HepG2 (cell line): ENCODE data around the gene ZNF770. TPM values are rescaled to one million over a fixed set of nuclear protein-coding genes. Genes with fewer than 3 reads are reported as not detected.

Source experiments
- AKAP8 ChIP-seq: sonication (generic); formaldehyde crosslinking; IDR thresholded peaks from 2 replicates; pipeline ENCODE4 v1.5.1; 2020; ENCODE audit warnings: mild to moderate bottlenecking, missing genetic modification reagents
- ATAD3A ChIP-seq: sonication (generic); formaldehyde crosslinking; IDR thresholded peaks from 2 replicates; pipeline ENCODE4 v1.4.0; 2020; ENCODE audit warnings: missing genetic modification reagents
- CHD2 ChIP-seq: IDR thresholded peaks from 2 replicates; pipeline ENCODE4 v1.6.1; 2011; ENCODE audit warnings: low read depth, low read length, improper control_type of control experiment
- EED ChIP-seq: sonication (generic); formaldehyde crosslinking; IDR thresholded peaks from 2 replicates; pipeline ENCODE4 v1.5.0; 2020; ENCODE audit warnings: mild to moderate bottlenecking, missing genetic modification reagents
- FOXO1 ChIP-seq: sonication (generic); formaldehyde crosslinking; IDR thresholded peaks from 2 replicates; pipeline ENCODE4 v1.4.0; 2020; ENCODE audit warnings: missing genetic modification reagents
- FOXO4 ChIP-seq: sonication (generic); formaldehyde crosslinking; conservative IDR thresholded peaks from 2 replicates; pipeline ENCODE4 v1.8.1; 2023; ENCODE audit warnings: missing genetic modification reagents
- GFI1 ChIP-seq: sonication (generic); formaldehyde crosslinking; IDR thresholded peaks from 2 replicates; pipeline ENCODE4 v1.5.0; 2020; ENCODE audit warnings: missing genetic modification reagents, mild to moderate bottlenecking, borderline replicate concordance
- IRF2 ChIP-seq: IDR thresholded peaks from 2 replicates; pipeline ENCODE4 v1.6.1; 2018; ENCODE audit warnings: missing genetic modification reagents, missing compliant biosample characterization
- JDP2 ChIP-seq: sonication (generic); formaldehyde crosslinking; IDR thresholded peaks from 2 replicates; pipeline ENCODE4 v1.8.1; 2022; ENCODE audit warnings: missing genetic modification reagents, borderline replicate concordance
- MAZ ChIP-seq, 2 experiments: sonication (generic) in 1 of 2; formaldehyde crosslinking in 1 of 2; IDR thresholded peaks; 2 replicates each; pipeline versions ENCODE4 v1.5.0 to v1.6.1; 2012 to 2020; ENCODE audit warnings: low read depth in 2 of 2, mild to moderate bottlenecking in 2 of 2, borderline replicate concordance in 1 of 2, improper control_type of control experiment in 1 of 2, low read length in 1 of 2, missing genetic modification reagents in 1 of 2, moderate library complexity in 1 of 2
- MTA1 ChIP-seq: sonication (generic); formaldehyde crosslinking; IDR thresholded peaks from 2 replicates; pipeline ENCODE4 v1.4.0; 2020; ENCODE audit warnings: missing genetic modification reagents, mild to moderate bottlenecking, borderline replicate concordance
- MXD1 ChIP-seq: sonication (generic); formaldehyde crosslinking; IDR thresholded peaks from 2 replicates; pipeline ENCODE4 v1.4.0; 2020; ENCODE audit warnings: mild to moderate bottlenecking, missing genetic modification reagents
- NR0B2 ChIP-seq: sonication (generic); formaldehyde crosslinking; IDR thresholded peaks from 2 replicates; pipeline ENCODE4 v1.4.0; 2020; ENCODE audit warnings: mild to moderate bottlenecking, missing genetic modification reagents
- PAWR ChIP-seq: sonication (generic); formaldehyde crosslinking; IDR thresholded peaks from 2 replicates; pipeline ENCODE4 v1.4.0; 2020; ENCODE audit warnings: missing genetic modification reagents, mild to moderate bottlenecking, borderline replicate concordance
- POLR2A ChIP-seq, 2 experiments: IDR thresholded peaks; 2 replicates each; pipeline ENCODE4 v1.6.1; 2011; ENCODE audit warnings: low read depth in 2 of 2, low read length in 2 of 2, mild to moderate bottlenecking in 1 of 2, moderate library complexity in 1 of 2; ENCODE audit not compliant: insufficient read depth in 1 of 2
- SCMH1 ChIP-seq: sonication (generic); formaldehyde crosslinking; IDR thresholded peaks from 2 replicates; pipeline ENCODE4 v1.9.0; 2021; ENCODE audit warnings: missing genetic modification reagents, mild to moderate bottlenecking, borderline replicate concordance
- SNAPC2 ChIP-seq: sonication (generic); formaldehyde crosslinking; IDR thresholded peaks from 2 replicates; pipeline ENCODE4 v1.8.1; 2022; ENCODE audit warnings: mild to moderate bottlenecking, missing genetic modification reagents
- SNRNP70 ChIP-seq: fragments of 200-400 bp; formaldehyde crosslinking; IDR thresholded peaks from 2 replicates; pipeline ENCODE4 v1.6.1; 2017; ENCODE audit warnings: mild to moderate bottlenecking, low read depth, low read length, moderate library complexity
- ZBTB21 ChIP-seq: sonication (generic); formaldehyde crosslinking; IDR thresholded peaks from 2 replicates; pipeline ENCODE4 v1.4.0; 2020; ENCODE audit warnings: missing genetic modification reagents
- ZBTB7B ChIP-seq: sonication (generic); formaldehyde crosslinking; IDR thresholded peaks from 2 replicates; pipeline ENCODE4 v1.4.0; 2020; ENCODE audit warnings: missing genetic modification reagents
- ZFP91 ChIP-seq: sonication (generic); formaldehyde crosslinking; IDR thresholded peaks from 2 replicates; pipeline ENCODE4 v1.9.0; 2022; ENCODE audit warnings: missing genetic modification reagents, mild to moderate bottlenecking, borderline replicate concordance
- ZMYM2 ChIP-seq: sonication (generic); formaldehyde crosslinking; IDR thresholded peaks from 2 replicates; pipeline ENCODE4 v1.8.0; 2022; ENCODE audit warnings: mild to moderate bottlenecking, missing genetic modification reagents
- ZNF235 ChIP-seq: sonication (generic); formaldehyde crosslinking; IDR thresholded peaks from 2 replicates; pipeline ENCODE4 v1.8.1; 2023; ENCODE audit warnings: mild to moderate bottlenecking, missing genetic modification reagents, borderline replicate concordance
- ZNF543 ChIP-seq: sonication (generic); formaldehyde crosslinking; IDR thresholded peaks from 2 replicates; pipeline ENCODE4 v1.4.0; 2020; ENCODE audit warnings: mild to moderate bottlenecking, missing genetic modification reagents
- ZNF644 ChIP-seq: IDR thresholded peaks from 2 replicates; pipeline ENCODE4 v1.6.1; 2016; ENCODE audit warnings: low read depth
- ZNF775 ChIP-seq: sonication (generic); formaldehyde crosslinking; IDR thresholded peaks from 2 replicates; pipeline ENCODE4 v1.4.0; 2020; ENCODE audit warnings: missing genetic modification reagents, mild to moderate bottlenecking, moderate library complexity, borderline replicate concordance
- polyA plus RNA-seq, 8 experiments: library from polyadenylated mRNA; depleted of rRNA in 3 of 8; stranded (reverse) in 7 of 8; unstranded in 1 of 8; fragments of >200 nt; fragmentation: Illumina TruSeq in 4 of 8; extraction: Trizol in 4 of 8; gene quantifications; 2 replicates each; pipeline versions ENCODE4 v1.2.1 to v1.2.3, GENCODE V29; 2011 to 2016; ENCODE audit warnings: low read depth in 4 of 8, missing spikeins in 1 of 8, mixed read lengths in 1 of 8; ENCODE audit not compliant: insufficient read depth in 1 of 8
- total RNA-seq, 5 experiments: library from RNA; depleted of rRNA; stranded (reverse); fragments of >200 nt; fragmentation: Illumina TruSeq; extraction: Trizol; gene quantifications; 2 replicates each; pipeline ENCODE4 v1.2.3, GENCODE V29; 2016; ENCODE audit warnings: low read depth in 1 of 5

ZNF770 gene
- total and polyA plus RNA-seq, 2 of the 13 experiments (the other 11 are each of a cell fraction or from before 2014, with no cell fraction given), result 15.5 to 33.1 TPM

GRCh38 chr15:34988027-34988902 lies at the start of gene ZNF770 (continued):
- TF ChIP-seq PAWR (CRISPR knock-in tag) (no peak), ZMYM2 (CRISPR knock-in tag) (no peak), IRF2 (CRISPR knock-in tag) (peak; percentile 94), ATAD3A (CRISPR knock-in tag) (no peak), POLR2A (IDR thresholded peaks at IDR 0.05; ENCODE audit: insufficient read depth in 1 of 2, low read depth in 2 of 2, low read length in 2 of 2) (peak; percentile 80 to 82), ZFP91 (peak; percentile 94), SCMH1 (CRISPR knock-in tag) (no peak), JDP2 (CRISPR knock-in tag) (no peak), ZNF543 (peak; percentile 80), FOXO4 (no peak), MAZ (IDR thresholded peaks at IDR 0.05; ENCODE audit: borderline replicate concordance, low read depth, low read length) (peak; percentile 75; the same call in 1 of the 2 replicates), MAZ (CRISPR knock-in tag; IDR thresholded peaks at IDR 0.05; ENCODE audit: low read depth) (peak; percentile 63), AKAP8 (CRISPR knock-in tag) (peak; percentile 15; the same call in 1 of the 2 replicates), MTA1 (peak; percentile 75), EED (CRISPR knock-in tag) (0 out of 2 replicates have a peak, but pooled peaks have one; percentile 47), ZNF235 (CRISPR knock-in tag) (no peak), GFI1 (peak; percentile 65; the same call in 1 of the 2 replicates), ZNF775 (CRISPR knock-in tag) (0 out of 2 replicates have a peak, but pooled peaks have one; percentile 5), ZNF644 (CRISPR knock-in tag) (peak; percentile 59), SNAPC2 (CRISPR knock-in tag) (peak; percentile 71), SNRNP70 (no peak), CHD2 (peak; percentile 52; the same call in 1 of the 2 replicates), NR0B2 (CRISPR knock-in tag) (no peak; the same call in 1 of the 2 replicates), MXD1 (CRISPR knock-in tag) (peak; percentile 87; the same call in 1 of the 2 replicates), ZBTB21 (CRISPR knock-in tag) (no peak), ZBTB7B (CRISPR knock-in tag) (peak; percentile 78; the same call in 1 of the 2 replicates), FOXO1 (CRISPR knock-in tag) (peak; percentile 68; the same call in 1 of the 2 replicates)
